GM08714 (cell line): Measurements from ENCODE around the gene TGFB1I1.

Experiments used
- H3K4me3 ChIP-seq: fragments of 200-500 bp; sonication (Bioruptor generic); 2 replicates; pipeline ENCODE4 v1.5.1; 2014; ENCODE audit warnings: mild to moderate bottlenecking, low read length, inconsistent platforms
- ZNF274 ChIP-seq: IDR thresholded peaks from 2 replicates; pipeline ENCODE4 v1.6.1; 2012; ENCODE audit warnings: mild to moderate bottlenecking, low read depth, low read length

The TGFB1I1 gene

GRCh38 chr16:31459687-31460581 lies 12.0 kb upstream of the TGFB1I1 start:
- peak overlapping the region; percentile 92 for H3K4me3 ChIP-seq
- TF ChIP-seq ZNF274, result no peak

- TF ChIP-seq ZNF274, result no peak
- peak overlapping the region; percentile 92 for H3K4me3 ChIP-seq
These were observed 11.4 kb upstream of the TGFB1I1 start for GRCh38 chr16:31460582-31461002.

GRCh38 chr16:31461201-31461920 lies 10.6 kb upstream of the TGFB1I1 start:
- no peak for TF ChIP-seq ZNF274
- H3K4me3 ChIP-seq, result no peak overlapping the region

- TF ChIP-seq ZNF274, result no peak
- H3K4me3 ChIP-seq, result no peak overlapping the region
These were observed 9.8 kb upstream of the TGFB1I1 start for GRCh38 chr16:31461921-31462804.

- no peak overlapping the region for H3K4me3 ChIP-seq
- no peak for TF ChIP-seq ZNF274
These were observed 7.6 kb upstream of the TGFB1I1 start for GRCh38 chr16:31464348-31464769.

GRCh38 chr16:31464781-31465260 lies 7.1 kb upstream of the TGFB1I1 start:
- H3K4me3 ChIP-seq, result no peak overlapping the region
- TF ChIP-seq ZNF274, result no peak

- H3K4me3 ChIP-seq, result no peak overlapping the region
- TF ChIP-seq ZNF274, result no peak
These were observed 6.1 kb upstream of the TGFB1I1 start for GRCh38 chr16:31465788-31466370.

- TF ChIP-seq ZNF274, result no peak
- H3K4me3 ChIP-seq, result no peak overlapping the region
These were observed 5.5 kb upstream of the TGFB1I1 start for GRCh38 chr16:31466381-31466841.

- TF ChIP-seq ZNF274, result no peak
- H3K4me3 ChIP-seq, result no peak overlapping the region
These were observed 4.7 kb upstream of the TGFB1I1 start for GRCh38 chr16:31467151-31467773.

- no peak for TF ChIP-seq ZNF274
- no peak overlapping the region for H3K4me3 ChIP-seq
These were observed 4.1 kb upstream of the TGFB1I1 start for GRCh38 chr16:31467858-31468257.

- no peak for TF ChIP-seq ZNF274
- no peak overlapping the region for H3K4me3 ChIP-seq
These were observed 1.3 kb upstream of the TGFB1I1 start for GRCh38 chr16:31470615-31471014.

- peak overlapping the region; percentile 14; the same call in 1 of the 2 replicates for H3K4me3 ChIP-seq
- no peak for TF ChIP-seq ZNF274
These were observed 594 bp upstream of the TGFB1I1 start for GRCh38 chr16:31471241-31471874.
